GM18858 (cell line): ENCODE measurements around the gene ANKRD36B.
"Not testable (repeated sequence)": the region's sequence is repeated elsewhere in the genome, so short reads cannot be mapped to it uniquely, and the experiment has no call there.

Experiments
- ATAC-seq: cut with Tn5 transposase; IDR thresholded peaks from one replicate; pipeline ENCODE4 v1.9.1; 2021; ENCODE audit not compliant: unreplicated experiment

Gene ANKRD36B

DNA sequence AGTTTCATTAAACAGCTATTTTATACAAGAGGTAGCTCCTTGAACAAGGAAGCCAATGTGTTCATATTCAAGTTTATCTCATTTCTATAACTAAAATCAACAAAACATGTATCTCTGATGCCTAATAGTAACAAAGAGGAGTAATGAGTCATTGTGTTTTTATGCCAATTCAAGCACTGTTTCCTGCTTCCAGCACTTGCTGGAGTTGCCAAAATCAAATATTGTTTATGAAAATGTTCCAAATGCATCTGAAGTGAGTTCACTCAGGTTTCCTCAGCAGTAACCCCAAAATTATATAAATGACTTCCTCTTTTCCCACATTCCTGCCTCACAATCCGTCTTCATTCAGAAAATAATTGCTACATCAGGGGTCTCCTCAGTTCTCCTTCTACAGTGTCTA is 39.2 kb downstream of the ANKRD36B start:
- not testable (repeated sequence) for ATAC-seq

DNA sequence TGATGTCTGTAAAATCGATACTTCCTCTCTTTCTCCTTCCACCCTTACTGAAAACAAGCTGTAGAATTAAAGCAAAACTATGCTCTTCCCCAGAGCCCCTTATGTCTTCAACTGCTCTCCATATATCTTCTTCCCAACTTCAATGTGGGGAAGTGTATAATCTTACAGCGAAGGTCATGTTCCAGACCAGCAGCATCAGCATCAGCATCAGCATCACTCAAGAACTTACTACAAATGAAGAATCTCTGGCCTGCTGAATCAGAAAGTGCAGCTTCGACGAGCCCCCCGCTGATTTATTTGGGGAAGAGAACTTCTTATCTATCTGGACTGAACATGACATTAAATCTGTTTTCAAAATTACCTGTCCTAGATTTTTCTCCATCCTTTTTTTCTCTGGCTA is 40.6 kb downstream of the ANKRD36B start:
- not testable (repeated sequence) for ATAC-seq

DNA sequence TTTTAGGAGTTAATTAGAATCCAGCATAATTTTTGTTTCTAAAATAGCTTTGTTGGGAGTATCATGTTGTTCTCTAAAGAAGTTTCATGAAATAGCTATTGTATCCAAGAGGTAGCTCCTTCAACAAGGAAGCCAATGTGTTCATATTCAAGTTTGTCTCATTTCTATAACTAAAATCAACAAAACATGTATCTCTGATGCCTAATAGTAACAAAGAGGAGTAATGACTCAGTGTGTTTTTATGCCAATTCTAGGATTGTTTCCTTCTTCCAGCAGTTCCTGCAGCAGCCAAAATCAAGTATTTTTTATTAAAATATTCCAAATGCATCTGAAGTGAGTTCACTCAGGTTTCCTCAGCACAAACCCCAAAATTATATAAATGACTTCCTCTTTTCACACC is 41.1 kb downstream of the ANKRD36B start:
- not testable (repeated sequence) for ATAC-seq

DNA sequence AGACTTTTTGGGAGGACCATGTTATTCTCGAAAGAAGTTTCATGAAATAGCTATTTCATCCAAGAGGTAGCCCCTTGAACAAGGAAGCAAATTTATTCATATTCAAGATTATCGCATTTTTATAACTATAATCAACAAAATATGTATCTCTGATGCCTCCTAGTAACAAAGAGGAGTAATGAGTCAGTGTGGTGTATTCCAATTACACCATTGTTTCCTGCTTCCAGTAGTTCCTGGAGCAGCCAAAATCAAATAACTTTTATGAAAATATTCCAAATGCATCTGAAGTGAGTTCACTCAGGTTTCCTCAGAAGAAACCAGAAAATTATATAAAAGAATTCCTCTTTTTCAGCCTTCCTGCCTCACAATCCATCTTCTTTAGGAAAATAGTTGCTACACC is 43.0 kb downstream of the ANKRD36B start:
- ATAC-seq, result no peak

DNA sequence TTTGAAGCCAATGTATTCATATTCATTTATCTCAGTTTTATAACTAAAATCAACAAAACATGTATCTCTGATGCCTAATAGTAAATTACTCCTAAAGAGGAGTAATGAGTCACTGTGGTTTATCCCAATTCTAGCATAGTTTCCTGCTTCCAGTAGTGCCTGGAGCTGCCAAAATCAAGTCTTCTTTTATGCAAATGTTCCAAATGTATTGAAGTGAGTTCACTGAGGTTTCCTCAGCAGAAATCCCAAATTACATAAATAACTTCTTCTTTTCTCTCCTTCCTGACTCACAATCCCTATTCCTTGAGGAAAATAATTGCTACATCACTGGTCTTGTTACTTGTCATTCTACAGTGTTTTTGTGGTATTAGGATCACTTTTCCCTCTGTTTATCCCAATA is 44.8 kb downstream of the ANKRD36B start:
- not testable (repeated sequence) for ATAC-seq

DNA sequence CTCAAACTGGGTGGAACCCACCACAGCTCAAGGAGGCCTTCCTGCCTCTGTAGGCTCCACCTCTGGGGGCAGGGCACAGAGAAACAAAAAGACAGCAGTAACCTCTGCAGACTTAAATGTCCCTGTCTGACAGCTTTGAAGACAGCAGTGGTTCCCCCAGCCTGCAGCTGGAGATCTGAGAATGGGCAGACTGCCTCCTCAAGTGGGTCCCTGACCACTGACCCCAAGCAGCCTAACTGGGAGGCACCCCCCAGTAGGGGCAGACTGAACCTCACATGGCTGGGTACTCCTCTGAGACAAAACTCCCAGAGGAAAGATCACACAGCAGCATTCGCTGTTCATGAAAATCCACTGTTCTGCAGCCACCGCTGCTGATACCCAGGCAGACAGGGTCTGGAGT is 63.8 kb downstream of the ANKRD36B start:
- not testable (repeated sequence) for ATAC-seq

DNA sequence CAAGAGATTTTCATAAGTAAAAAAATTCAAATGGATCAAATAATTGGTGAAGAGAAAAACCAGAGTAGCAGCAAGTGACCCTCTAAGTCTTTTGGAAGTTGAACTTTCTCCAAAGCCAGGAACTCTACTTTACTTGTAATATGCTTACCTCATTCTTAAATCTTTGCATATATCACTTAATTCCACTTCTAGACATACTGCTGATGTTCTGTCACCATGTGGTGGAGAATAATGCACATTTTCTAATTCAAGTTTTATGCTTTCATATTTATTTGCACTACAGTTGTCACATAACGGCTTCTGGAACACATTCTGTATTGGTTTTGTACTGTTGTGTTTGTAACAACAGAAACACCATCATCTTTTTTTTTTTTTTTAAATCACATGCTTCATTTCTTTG is 65.9 kb downstream of the ANKRD36B start:
- not testable (repeated sequence) for ATAC-seq

DNA sequence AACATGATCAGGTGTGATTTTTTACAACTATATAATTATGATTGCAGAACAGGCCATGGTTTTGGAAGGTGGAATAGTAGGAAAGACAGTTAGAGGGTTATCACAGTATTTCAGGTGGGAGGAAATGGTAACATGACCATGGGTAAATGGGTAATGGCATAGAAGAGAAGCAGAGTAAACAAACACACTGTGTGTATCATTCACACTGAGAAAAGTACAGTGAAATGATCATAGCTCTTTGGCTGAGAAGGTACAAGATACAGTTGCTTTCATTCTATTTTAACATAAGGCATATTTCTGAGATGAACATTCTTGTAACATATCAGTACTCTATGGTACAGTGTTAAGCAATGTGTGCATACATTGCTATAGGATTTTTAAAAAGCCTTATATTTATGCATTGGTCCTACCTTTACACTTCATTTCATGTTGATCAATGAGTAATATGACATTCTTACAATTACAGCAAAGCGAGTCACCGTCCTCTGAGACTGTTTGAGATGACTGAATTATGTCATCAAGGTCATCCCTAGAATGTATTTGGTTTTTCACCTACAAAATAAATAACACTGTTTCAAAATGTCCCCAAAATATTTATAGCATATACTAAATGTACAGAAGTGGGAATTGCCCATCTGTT is 66.6 kb downstream of the ANKRD36B start:
- not testable (repeated sequence) for ATAC-seq

DNA sequence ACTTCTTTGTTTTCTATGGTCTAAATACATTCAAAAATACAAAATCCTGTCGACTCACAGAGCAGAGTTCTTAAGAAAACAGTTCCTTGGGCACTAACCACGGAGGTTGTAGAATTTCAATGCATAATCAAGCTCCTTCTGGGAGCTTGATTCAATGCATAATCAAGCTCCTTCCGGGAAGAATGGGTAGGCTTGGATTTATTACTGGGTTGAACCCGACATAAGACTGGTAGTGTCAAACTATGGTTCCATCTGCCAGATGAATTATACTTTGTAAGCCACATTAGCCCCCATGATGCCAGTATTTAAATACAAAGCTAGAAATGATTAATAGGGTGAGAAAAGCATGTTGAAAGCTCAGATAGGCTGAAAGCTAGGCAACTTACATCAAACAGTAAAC is 94.0 kb downstream of the ANKRD36B start:
- ATAC-seq, result not testable (repeated sequence)

DNA sequence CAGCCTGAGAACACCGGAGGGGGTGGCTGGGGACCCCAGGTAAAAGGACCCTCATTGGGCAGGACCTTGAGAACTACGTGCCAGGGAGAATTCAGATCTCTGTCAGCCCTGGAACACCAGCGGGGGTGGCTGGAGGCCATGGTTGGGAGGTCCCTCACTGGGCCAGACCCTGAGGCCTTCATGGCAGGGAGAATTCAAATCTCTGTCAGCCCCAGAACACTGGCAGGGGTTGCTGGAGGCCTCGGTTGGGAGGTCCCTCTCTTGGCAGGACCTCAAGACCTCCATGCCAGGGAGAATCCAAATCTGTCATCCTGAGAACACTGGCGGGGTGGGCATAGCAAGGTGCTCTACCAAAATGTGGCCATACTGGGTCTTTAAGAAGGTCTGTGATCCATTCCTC is 99.5 kb downstream of the ANKRD36B start:
- ATAC-seq, result not testable (repeated sequence)
